ENCODE data around the gene COL8A1.

GRCh38 chr3:99768808-99769501, 130.6 kb downstream of the COL8A1 start:
- TF ChIP-seq POLR2A (IDR thresholded peaks at IDR 0.05) (no peak), CTCF (IDR thresholded peaks at IDR 0.05) (no peak)

Measured in testis (tissue), 2 donors.